GM21390 (cell line): Measurements from ENCODE around the gene ATAD5.
"Not testable (repeated sequence)": the region's sequence is repeated elsewhere in the genome, so short reads cannot be mapped to it uniquely, and the experiment has no call there.

Experiments used
- ATAC-seq: cut with Tn5 transposase; IDR thresholded peaks from one replicate; pipeline ENCODE4 v1.9.1; 2021; ENCODE audit not compliant: unreplicated experiment

ATAD5 gene

GRCh38 chr17:30831663-30832437 is at the start of gene ATAD5:
Gene ATAD5 (plus strand): TSS chr17:30831966. CDS start chr17:30832348, 382 bp downstream.
- peak; percentile 82 for ATAC-seq

- ATAC-seq = no peak
Measured at GRCh38 chr17:30782206-30782605, 49.6 kb upstream of the ATAD5 start.

- ATAC-seq = no peak
Measured at GRCh38 chr17:30788918-30789317, 42.8 kb upstream of the ATAD5 start.

- no peak for ATAC-seq
Measured at GRCh38 chr17:30790279-30790678, 41.5 kb upstream of the ATAD5 start.

GRCh38 chr17:30793282-30793977 is 38.3 kb upstream of the ATAD5 start:
- no peak for ATAC-seq

GRCh38 chr17:30794372-30794771 is 37.4 kb upstream of the ATAD5 start:
- no peak for ATAC-seq

- ATAC-seq = no peak
Measured at GRCh38 chr17:30796016-30796415, 35.8 kb upstream of the ATAD5 start.

- ATAC-seq = no peak
Measured at GRCh38 chr17:30801671-30802070, 30.1 kb upstream of the ATAD5 start.

GRCh38 chr17:30805944-30806456 is 25.8 kb upstream of the ATAD5 start:
- ATAC-seq = no peak

- no peak for ATAC-seq
Measured at GRCh38 chr17:30807896-30808295, 23.9 kb upstream of the ATAD5 start.

- ATAC-seq = peak; percentile 93
Measured at GRCh38 chr17:30808785-30809286, 22.9 kb upstream of the ATAD5 start.

GRCh38 chr17:30809867-30810266 is 21.9 kb upstream of the ATAD5 start:
- no peak for ATAC-seq

- no peak for ATAC-seq
Measured at GRCh38 chr17:30812218-30813177, 19.3 kb upstream of the ATAD5 start.

- not testable (repeated sequence) for ATAC-seq
Measured at GRCh38 chr17:30814236-30814635, 17.5 kb upstream of the ATAD5 start.

- ATAC-seq = not testable (repeated sequence)
Measured at GRCh38 chr17:30814860-30815259, 16.9 kb upstream of the ATAD5 start.

- ATAC-seq = no peak
Measured at GRCh38 chr17:30816165-30816564, 15.6 kb upstream of the ATAD5 start.

- ATAC-seq = no peak
Measured at GRCh38 chr17:30819971-30820705, 11.6 kb upstream of the ATAD5 start.

- no peak for ATAC-seq
Measured at GRCh38 chr17:30821871-30822723, 9.7 kb upstream of the ATAD5 start.

GRCh38 chr17:30822919-30823318 is 8.8 kb upstream of the ATAD5 start:
- not testable (repeated sequence) for ATAC-seq
